IPS DF 6.9 (cell line): Measurements from ENCODE around the gene FBLN1.
"Not testable (repeated sequence)": the region's sequence is repeated elsewhere in the genome, so short reads cannot be mapped to it uniquely, and the experiment has no call there.

ENCODE experiments used
- DNase-seq: peaks from one replicate; pipeline ENCODE4 v3.0.0-alpha.2; 2013; ENCODE audit warnings: low read depth, low spot score
- H3K27ac ChIP-seq: one replicate; pipeline ENCODE4 v1.5.1; 2013; ENCODE audit warnings: low read length, control low read depth
- H3K27me3 ChIP-seq: 2 replicates; pipeline ENCODE4 v1.6.1; 2013; ENCODE audit warnings: mild to moderate bottlenecking, low read length; ENCODE audit not compliant: control insufficient read depth, insufficient read depth
- H3K36me3 ChIP-seq: 2 replicates; pipeline ENCODE4 v1.6.1; 2013; ENCODE audit warnings: low read length; ENCODE audit not compliant: control insufficient read depth, insufficient read depth
- H3K4me1 ChIP-seq: 2 replicates; pipeline ENCODE4 v1.6.1; 2013; ENCODE audit warnings: low read length; ENCODE audit not compliant: control insufficient read depth, insufficient read depth
- H3K4me3 ChIP-seq: 2 replicates; pipeline ENCODE4 v1.5.1; 2013; ENCODE audit warnings: mild to moderate bottlenecking, low read length
- H3K9me3 ChIP-seq: 2 replicates; pipeline ENCODE4 v1.6.1; 2013; ENCODE audit warnings: low read length, inconsistent platforms; ENCODE audit not compliant: control insufficient read depth, insufficient read depth
- WGBS: extraction: QIAGEN DNeasy Blood & Tissue Kit; methylation state at CpG from one replicate; pipeline ENCODE4 v1.1.7; 2013; ENCODE audit warnings: mixed read lengths, missing lambda C conversion rate; ENCODE audit not compliant: insufficient read length, insufficient coverage; 5-methylcytosine and 5-hydroxymethylcytosine counted together

FBLN1 gene

DNA sequence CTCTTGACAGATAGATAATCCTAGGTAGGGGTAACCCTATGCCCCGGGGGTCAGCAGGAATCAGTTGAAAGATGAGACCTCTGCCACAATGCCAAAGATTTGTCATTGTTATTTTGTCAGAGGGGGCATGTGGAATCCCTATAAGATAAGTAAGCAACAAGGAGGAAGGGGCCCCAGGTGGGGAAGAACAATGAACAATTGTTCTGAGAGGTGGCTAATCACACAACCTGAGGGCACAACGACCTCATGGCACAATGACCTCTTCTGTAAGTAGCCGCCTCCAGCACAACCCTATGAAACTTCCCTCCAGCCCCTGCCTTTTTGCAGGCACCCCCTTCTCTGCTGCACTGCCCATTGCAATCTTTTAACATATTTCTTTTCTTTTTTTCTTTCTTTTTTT is 11.8 kb upstream of the FBLN1 start:
- Histone ChIP-seq H3K27me3 (no peaks in the 10 kb centered on the region), H3K27ac (no peak overlapping the region), H3K9me3 (no peaks in the 10 kb centered on the region), H3K4me1 (no peaks in the 10 kb centered on the region), H3K4me3 (no peak overlapping the region), H3K36me3 (no peaks in the 10 kb centered on the region)
- WGBS: no CpG with 5 or more reads among the region's 3 CpGs
- DNase-seq: no peak

DNA sequence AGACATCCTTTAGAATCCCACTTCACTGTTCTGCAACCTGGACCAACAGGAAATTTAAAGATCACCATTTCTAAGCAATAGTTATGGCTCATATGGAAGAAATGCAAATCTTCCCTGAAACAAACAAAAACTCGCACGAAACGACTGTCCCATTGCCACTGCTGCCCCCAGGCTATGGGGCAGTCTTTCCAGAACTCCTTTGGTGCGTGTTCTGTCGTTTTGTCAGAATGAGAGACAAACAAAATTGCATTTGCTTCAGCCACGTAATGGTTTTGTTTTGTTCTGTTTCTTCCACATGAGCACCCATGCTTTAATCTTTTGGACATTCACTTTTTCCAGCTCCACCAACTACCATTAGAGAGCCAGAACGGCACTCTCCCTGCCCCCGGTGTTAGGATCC is 10.8 kb upstream of the FBLN1 start:
- H3K4me1 ChIP-seq: no peaks in the 10 kb centered on the region
- WGBS: no CpG with 5 or more reads among the region's 8 CpGs
- H3K27me3 ChIP-seq: no peaks in the 10 kb centered on the region
- H3K9me3 ChIP-seq: no peaks in the 10 kb centered on the region
- no peak overlapping the region for H3K27ac ChIP-seq
- DNase-seq: no peak
- no peaks in the 10 kb centered on the region for H3K36me3 ChIP-seq
- H3K4me3 ChIP-seq: no peak overlapping the region

DNA sequence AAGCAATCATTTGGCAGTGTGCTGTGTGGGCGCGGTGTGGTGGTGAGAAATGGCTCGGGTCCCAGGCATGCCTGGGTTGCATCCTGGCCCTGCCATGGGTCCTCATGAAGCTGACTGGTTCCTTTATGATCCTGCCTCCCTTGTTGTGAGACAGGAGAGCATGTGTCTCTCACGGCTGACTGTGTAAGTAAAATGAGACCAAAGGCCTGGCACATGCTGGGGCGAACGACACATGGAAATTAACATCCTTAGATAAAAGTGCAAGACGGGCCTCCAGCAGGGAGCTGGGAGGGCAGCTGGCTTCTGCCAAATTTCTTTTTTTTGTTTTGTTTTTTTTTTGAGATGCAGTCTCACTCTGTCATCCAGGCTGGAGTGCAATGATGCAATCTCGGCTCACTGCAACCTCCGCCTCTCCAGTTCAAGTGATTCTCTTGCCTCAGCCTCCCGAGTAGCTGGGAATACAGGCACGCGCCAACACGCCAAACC is 9.4 kb upstream of the FBLN1 start:
- Histone ChIP-seq H3K4me1 (no peaks in the 10 kb centered on the region), H3K9me3 (no peaks in the 10 kb centered on the region), H3K27ac (no peak overlapping the region), H3K4me3 (no peak overlapping the region), H3K36me3 (no peaks in the 10 kb centered on the region), H3K27me3 (no peaks in the 10 kb centered on the region)
- DNase-seq: no peak
- no CpG with 5 or more reads among the region's 13 CpGs for WGBS

DNA sequence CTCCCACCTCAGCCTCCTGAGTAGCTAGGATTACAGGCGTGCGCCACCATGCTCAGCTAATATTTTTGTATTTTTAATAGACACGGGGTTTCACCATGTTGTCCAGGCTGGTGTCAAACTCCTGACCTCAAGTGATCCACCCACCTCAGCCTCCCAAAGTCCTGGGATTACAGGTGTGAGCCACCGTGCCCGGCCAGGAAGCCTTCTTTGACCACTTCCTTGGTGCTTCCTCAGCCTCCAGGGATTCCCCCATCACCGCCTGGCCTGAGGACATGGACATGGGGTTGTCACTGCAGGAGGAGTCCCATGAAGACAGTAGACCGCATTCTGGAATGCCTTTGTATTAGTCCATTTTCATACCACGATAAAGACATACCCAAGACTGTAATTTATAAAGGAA is 8.4 kb upstream of the FBLN1 start:
- DNase-seq, H3K27ac ChIP-seq: not testable (repeated sequence)

DNA sequence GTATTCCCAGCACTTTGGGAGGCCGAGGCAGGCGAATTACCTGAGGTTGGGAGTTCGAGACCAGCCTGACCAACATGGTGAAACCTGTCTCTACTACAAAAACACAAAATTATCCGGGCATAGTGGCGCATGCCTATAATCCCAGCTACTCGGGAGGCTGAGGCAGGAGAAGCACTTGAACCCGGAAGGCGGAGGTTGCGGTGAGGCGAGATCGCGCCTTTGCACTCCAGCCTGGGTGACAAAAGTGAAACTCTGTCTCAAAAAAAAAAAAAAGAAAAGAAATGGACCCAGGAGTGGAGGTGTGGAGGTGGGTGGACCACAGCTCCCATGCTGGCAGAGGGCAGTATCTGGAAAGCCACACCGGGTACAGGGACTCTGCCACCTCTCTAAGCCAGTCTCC is 7.1 kb upstream of the FBLN1 start:
- H3K36me3 ChIP-seq, H3K4me1 ChIP-seq, H3K27me3 ChIP-seq, DNase-seq, H3K9me3 ChIP-seq, H3K27ac ChIP-seq, H3K4me3 ChIP-seq: not testable (repeated sequence)
- WGBS: no CpG with 5 or more reads among the region's 13 CpGs

More for the DNA sequence above, 8.4 kb upstream of the FBLN1 start:
- H3K27me3 ChIP-seq, H3K9me3 ChIP-seq, H3K4me3 ChIP-seq, H3K4me1 ChIP-seq, H3K36me3 ChIP-seq: not testable (repeated sequence)
- no CpG with 5 or more reads among the region's 8 CpGs for WGBS

DNA sequence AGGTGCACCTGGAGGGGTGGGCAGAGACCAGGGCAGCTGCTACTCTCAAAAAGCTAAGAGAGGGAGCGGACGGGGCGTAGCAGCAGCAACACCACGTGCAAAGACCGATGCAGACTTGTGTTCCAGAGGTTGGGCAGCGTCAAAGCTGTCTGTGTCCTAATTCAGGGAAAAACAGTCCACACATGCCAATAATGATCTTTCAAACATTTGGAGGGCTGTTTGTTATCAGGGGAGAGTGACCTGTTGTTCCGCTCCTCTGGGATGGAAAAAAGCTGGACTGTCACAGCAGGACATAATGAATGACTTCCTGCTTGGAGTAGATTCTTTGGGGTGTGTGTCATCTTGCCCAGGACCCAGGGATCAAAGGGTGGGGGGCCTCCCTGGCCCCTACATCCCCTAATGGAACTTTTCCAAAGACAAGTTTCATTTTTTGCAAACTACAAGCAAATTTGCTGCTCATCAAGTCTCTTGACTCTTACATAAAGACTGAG is 6.2 kb upstream of the FBLN1 start:
- Histone ChIP-seq H3K9me3 (no peaks in the 10 kb centered on the region), H3K27me3 (no peaks in the 10 kb centered on the region), H3K4me3 (no peak overlapping the region), H3K36me3 (no peaks in the 10 kb centered on the region), H3K4me1 (peaks cover 1% of the 10 kb centered on the region; the same call in 1 of the 2 replicates), H3K27ac (no peak overlapping the region)
- no CpG with 5 or more reads among the region's 7 CpGs for WGBS
- DNase-seq: no peak

DNA sequence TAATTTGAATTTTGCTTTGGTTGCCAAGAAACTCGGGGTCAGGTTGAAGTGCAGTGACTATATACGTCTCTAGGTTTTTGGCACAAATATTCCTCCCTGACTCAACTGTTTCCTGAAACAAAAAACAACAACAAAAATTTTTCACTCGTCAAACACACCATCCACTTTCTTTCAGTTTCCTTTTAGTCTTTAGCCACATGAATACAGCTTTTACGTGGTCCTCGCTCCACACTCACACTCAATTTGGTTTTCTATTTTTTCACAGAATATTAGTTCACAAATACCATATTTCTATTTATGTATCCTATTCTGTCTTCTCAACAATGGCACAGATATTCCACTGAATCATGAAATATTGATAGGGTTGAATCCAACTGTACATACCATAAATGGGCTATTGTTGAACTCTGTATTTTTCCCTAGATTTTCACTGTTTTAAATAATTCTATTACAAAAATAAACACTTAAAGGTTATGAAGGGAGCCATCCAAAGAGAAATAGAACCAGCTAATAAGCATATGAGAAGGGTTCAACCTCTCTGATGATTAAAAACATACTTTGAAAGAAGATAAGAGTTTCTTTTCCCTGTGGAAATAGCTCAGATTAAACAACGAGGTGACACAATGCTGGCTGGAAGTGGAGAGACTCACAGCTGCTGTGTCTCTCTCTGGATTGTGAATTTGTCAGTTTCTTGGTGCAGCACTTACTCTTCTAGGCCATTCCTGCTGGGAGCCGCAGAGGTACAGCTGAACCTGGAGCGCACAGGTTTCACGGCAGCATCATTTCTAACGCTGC is 5.1 kb upstream of the FBLN1 start:
- Histone ChIP-seq H3K4me3 (no peak overlapping the region), H3K4me1 (peaks cover 4% of the 10 kb centered on the region), H3K27ac (no peak overlapping the region), H3K9me3 (no peaks in the 10 kb centered on the region), H3K27me3 (no peaks in the 10 kb centered on the region), H3K36me3 (no peaks in the 10 kb centered on the region)
- 99% methylated on average over 3 of the region's 10 CpGs for WGBS
- no peak for DNase-seq

DNA sequence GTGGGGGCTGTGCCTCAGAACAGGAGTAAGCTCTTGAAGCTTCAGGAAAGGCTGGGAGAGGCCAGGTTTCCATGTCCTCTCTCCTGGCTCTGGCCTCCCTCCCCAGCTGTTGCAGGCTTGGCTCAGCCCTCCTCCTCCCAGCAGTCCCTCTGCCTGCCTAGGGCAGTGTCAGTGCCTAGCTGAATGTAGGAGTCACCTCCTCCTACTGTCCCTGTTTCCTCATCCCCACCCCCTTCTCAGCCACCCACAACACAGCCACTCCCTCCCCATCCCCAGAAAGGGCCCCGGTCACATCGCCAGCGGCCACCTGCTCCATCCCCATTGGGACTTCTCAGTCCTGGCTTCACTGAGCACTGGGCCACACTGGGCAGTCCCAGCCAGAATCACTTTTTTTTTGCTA is 2.9 kb upstream of the FBLN1 start:
- Histone ChIP-seq H3K36me3 (no peaks in the 10 kb centered on the region), H3K4me1 (peaks cover 4% of the 10 kb centered on the region), H3K4me3 (no peak overlapping the region), H3K27me3 (no peaks in the 10 kb centered on the region), H3K9me3 (no peaks in the 10 kb centered on the region), H3K27ac (no peak overlapping the region)
- no CpG with 5 or more reads among the region's 3 CpGs for WGBS
- DNase-seq: no peak

DNA sequence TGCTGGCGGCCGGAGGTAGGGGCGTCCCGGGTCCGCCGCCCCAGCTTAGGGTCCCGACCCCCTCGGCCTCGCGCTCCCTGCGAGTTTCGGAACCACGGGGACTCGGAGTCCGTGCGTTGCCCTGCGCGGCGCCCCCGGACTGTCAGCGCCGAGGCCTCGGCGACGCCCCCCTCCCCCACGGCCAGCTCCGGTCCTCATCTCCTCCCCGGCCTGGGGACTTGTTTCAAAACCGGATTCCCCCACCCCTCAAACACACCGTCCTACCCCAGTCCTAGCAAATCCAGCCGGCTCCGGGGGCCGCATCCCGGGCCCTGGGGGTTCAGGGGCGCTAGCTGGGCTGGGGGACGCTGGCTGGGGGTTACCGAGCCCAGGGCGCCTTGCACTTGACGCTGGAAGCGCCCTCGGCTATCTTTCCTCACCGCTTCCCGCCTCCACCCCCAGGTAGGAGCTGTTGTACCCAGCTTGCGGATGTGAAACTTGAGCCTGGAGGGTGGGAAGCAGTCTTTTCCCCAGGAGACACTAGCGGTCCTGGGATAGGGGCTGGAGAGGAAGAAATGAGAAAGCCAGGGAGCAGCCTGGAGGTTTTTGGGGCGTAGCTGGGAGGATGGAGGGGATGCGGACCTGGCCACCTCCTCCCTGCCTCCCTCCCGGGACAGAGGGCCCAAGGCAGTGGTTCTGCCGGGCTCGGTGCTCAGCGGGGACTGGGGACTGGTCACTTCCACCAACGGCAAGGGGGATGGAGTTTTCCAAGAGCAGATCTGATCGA is 550 bp downstream of the FBLN1 start:
- no peaks in the 10 kb centered on the region for H3K27me3 ChIP-seq
- H3K36me3 ChIP-seq: no peaks in the 10 kb centered on the region
- H3K4me1 ChIP-seq: peaks cover 7% of the 10 kb centered on the region
- no peaks in the 10 kb centered on the region for H3K9me3 ChIP-seq
- no CpG with 5 or more reads among the region's 53 CpGs for WGBS
- DNase-seq: no peak
- peak overlapping the region; percentile 46 for H3K27ac ChIP-seq
- H3K4me3 ChIP-seq: peak overlapping the region; percentile 93

DNA sequence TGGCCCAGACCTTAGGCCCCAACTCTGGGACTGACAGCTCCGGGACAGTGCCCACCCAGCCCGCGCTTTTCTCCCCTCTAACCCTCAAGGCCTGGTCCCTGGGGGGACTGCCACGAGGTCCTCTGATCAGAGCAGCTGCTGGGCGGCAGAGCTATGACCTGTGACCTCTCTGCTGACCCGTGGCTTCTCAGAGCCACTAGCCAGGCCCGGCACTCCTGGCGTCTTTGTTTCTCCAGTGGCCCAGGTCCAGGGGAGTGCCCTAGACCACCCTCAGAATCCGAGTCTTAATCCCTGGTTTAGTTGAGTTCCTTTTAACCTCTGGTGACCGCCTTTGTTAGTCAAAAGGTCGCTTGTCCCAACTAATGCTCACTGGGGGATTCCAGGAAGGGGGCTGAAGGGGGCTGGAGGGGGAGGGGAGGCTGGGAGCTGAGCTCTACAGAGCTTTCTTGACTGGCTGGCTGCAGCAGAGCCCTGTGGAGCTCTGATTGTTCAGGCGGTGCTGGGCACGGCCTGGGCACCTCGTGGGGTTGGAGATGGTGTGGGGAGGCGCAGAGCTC is 1.2 kb downstream of the FBLN1 start:
- Histone ChIP-seq H3K27me3 (no peaks in the 10 kb centered on the region), H3K27ac (peak overlapping the region; percentile 46), H3K9me3 (no peaks in the 10 kb centered on the region), H3K4me3 (peak overlapping the region; percentile 93; the same call in 1 of the 2 replicates), H3K36me3 (no peaks in the 10 kb centered on the region), H3K4me1 (peaks cover 7% of the 10 kb centered on the region)
- peak; percentile 50 for DNase-seq
- no CpG with 5 or more reads among the region's 15 CpGs for WGBS
